Epithelial cell of prostate (primary cell): ENCODE data around the gene MAP6.
A peak's percentile ranks its signal among the peaks of the same experiment; 100 is the strongest.

Source experiments
- DNase-seq: peaks from one replicate; pipeline ENCODE4 v3.0.0-alpha.2; 2011; ENCODE audit warnings: low read depth, low spot score
- H3K27ac ChIP-seq: fragments of 450-650 bp; 2 replicates; pipeline ENCODE4 v1.5.1; 2017; ENCODE audit warnings: mild to moderate bottlenecking

Gene MAP6

GRCh38 chr11:75576017-75576416 lies 92.8 kb downstream of the MAP6 start:
- no peak overlapping the region for H3K27ac ChIP-seq
- no peak for DNase-seq

GRCh38 chr11:75574698-75575602 lies 93.9 kb downstream of the MAP6 start:
- no peak for DNase-seq
- no peak overlapping the region for H3K27ac ChIP-seq

GRCh38 chr11:75572744-75573143 lies 96.1 kb downstream of the MAP6 start:
- no peak for DNase-seq

GRCh38 chr11:75571625-75572024 lies 97.2 kb downstream of the MAP6 start:
- DNase-seq: no peak
- H3K27ac ChIP-seq: no peak overlapping the region

More at GRCh38 chr11:75572744-75573143, 96.1 kb downstream of the MAP6 start:
- H3K27ac ChIP-seq: no peak overlapping the region

- no peak overlapping the region for H3K27ac ChIP-seq
- no peak for DNase-seq
These were observed 98.2 kb downstream of the MAP6 start for GRCh38 chr11:75570559-75571139.

GRCh38 chr11:75568616-75569219 lies 100.1 kb downstream of the MAP6 start:
- no peak overlapping the region for H3K27ac ChIP-seq
- DNase-seq: no peak

GRCh38 chr11:75567971-75568370 lies 100.9 kb downstream of the MAP6 start:
- no peak for DNase-seq
- H3K27ac ChIP-seq: no peak overlapping the region

- no peak overlapping the region for H3K27ac ChIP-seq
- no peak for DNase-seq
These were observed 102.0 kb downstream of the MAP6 start for GRCh38 chr11:75566763-75567279.

GRCh38 chr11:75565916-75566762 lies 102.7 kb downstream of the MAP6 start:
- DNase-seq: no peak
- no peak overlapping the region for H3K27ac ChIP-seq

- DNase-seq: no peak
- peak overlapping the region; percentile 94 for H3K27ac ChIP-seq
These were observed 103.5 kb downstream of the MAP6 start for GRCh38 chr11:75565221-75565814.

GRCh38 chr11:75563978-75564552 lies 104.8 kb downstream of the MAP6 start:
- DNase-seq: no peak
- H3K27ac ChIP-seq: peak overlapping the region; percentile 94

GRCh38 chr11:75563501-75563977 lies 105.3 kb downstream of the MAP6 start:
- H3K27ac ChIP-seq: peak overlapping the region; percentile 94
- DNase-seq: no peak

- peak overlapping the region; percentile 94 for H3K27ac ChIP-seq
- DNase-seq: no peak
These were observed 105.9 kb downstream of the MAP6 start for GRCh38 chr11:75562836-75563484.

GRCh38 chr11:75562048-75562835 lies 106.6 kb downstream of the MAP6 start, which contains the start of gene SERPINH1:
TSS of gene SERPINH1 (plus strand) at chr11:75562253. CDS start at chr11:75566350, 4,097 bp downstream.
- peak within 1 kb of the TSS; percentile 94 for H3K27ac ChIP-seq
- DNase-seq: no peak

- peak overlapping the region; percentile 94 for H3K27ac ChIP-seq
- DNase-seq: no peak
These were observed 107.3 kb downstream of the MAP6 start for GRCh38 chr11:75561426-75562047.

- DNase-seq: no peak
These were observed 108.2 kb downstream of the MAP6 start for GRCh38 chr11:75560644-75561043.

More at GRCh38 chr11:75560644-75561043, 108.2 kb downstream of the MAP6 start:
- H3K27ac ChIP-seq: no peak overlapping the region
